ENCODE measurements around the gene TTC39B.

The TTC39B gene

DNA sequence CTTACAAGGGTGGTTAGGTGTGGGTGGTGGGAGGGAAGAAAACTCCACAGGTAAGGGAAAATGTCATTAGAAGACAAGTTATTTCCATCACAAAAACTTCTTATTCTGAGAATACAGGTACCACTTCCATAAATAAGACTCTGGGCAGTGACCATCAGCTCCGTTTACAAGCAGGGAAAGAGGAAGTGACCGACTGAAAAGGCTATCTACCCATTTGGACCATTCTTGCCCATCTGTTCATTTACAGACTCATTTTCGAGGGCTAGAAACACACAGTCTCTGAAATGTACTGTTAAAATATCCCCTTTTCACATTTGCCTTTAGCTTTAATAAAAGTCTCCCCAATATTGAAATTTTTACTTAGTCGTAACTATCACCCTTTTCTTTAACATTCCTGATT lies 79.5 kb downstream of the TTC39B start:
- Histone ChIP-seq H3K27me3 (ENCODE audit: insufficient read depth, low read depth) (no peaks in the 10 kb centered on the region), H3K79me2 (ENCODE audit: insufficient read depth, low read depth) (no peaks in the 10 kb centered on the region), H3K4me2 (no peak overlapping the region), H3K9ac (no peak overlapping the region), H3K27ac (no peak overlapping the region), H3K36me3 (ENCODE audit: insufficient read depth) (no peaks in the 10 kb centered on the region), H3K4me3 (IDR thresholded peaks at IDR 0.05; ENCODE audit: insufficient read depth, low read depth, low read length) (no peak overlapping the region), H3K4me1 (ENCODE audit: low read depth, poor library complexity, severe bottlenecking) (no peaks in the 10 kb centered on the region), H2AFZ (ENCODE audit: low read depth) (no peak overlapping the region), H4K20me1 (ENCODE audit: insufficient read depth) (no peaks in the 10 kb centered on the region)
- TF ChIP-seq, protein P1, sequence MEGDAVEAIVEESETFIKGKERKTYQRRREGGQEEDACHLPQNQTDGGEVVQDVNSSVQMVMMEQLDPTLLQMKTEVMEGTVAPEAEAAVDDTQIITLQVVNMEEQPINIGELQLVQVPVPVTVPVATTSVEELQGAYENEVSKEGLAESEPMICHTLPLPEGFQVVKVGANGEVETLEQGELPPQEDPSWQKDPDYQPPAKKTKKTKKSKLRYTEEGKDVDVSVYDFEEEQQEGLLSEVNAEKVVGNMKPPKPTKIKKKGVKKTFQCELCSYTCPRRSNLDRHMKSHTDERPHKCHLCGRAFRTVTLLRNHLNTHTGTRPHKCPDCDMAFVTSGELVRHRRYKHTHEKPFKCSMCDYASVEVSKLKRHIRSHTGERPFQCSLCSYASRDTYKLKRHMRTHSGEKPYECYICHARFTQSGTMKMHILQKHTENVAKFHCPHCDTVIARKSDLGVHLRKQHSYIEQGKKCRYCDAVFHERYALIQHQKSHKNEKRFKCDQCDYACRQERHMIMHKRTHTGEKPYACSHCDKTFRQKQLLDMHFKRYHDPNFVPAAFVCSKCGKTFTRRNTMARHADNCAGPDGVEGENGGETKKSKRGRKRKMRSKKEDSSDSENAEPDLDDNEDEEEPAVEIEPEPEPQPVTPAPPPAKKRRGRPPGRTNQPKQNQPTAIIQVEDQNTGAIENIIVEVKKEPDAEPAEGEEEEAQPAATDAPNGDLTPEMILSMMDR (conservative IDR thresholded peaks at IDR 0.05; ENCODE audit: low read depth, low read length) = no peak

DNA sequence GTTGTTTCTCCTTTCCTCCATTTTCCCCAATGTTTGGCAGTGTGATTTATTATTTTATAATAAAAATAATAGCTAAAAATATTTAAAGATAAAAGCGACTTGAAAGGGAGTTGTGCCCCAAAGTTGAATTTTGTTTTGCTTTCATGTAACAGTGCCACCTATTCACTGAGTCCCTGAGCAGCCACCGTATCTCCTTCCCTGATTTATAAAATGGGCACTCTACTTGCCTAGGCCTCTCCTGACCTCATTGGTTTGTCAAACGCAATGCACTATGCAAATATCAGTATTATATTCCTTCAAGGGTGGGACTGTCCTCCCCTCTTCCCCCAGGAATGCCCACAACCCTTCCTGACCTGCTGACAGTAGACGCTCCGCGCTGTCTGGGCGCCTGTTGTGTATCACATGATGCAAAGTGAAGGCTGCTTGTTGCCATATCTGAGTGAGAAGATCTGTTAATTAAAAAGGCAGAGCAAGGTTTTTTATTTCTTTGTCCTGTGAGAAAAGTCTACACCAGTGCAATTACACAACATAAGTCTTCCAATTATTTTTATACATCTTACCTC lies 81.4 kb downstream of the TTC39B start:
- Histone ChIP-seq H3K36me3 (ENCODE audit: insufficient read depth) (no peaks in the 10 kb centered on the region), H2AFZ (ENCODE audit: low read depth) (no peak overlapping the region)
- TF ChIP-seq, protein P1 (conservative IDR thresholded peaks at IDR 0.05; ENCODE audit: low read depth, low read length) = no peak

DNA sequence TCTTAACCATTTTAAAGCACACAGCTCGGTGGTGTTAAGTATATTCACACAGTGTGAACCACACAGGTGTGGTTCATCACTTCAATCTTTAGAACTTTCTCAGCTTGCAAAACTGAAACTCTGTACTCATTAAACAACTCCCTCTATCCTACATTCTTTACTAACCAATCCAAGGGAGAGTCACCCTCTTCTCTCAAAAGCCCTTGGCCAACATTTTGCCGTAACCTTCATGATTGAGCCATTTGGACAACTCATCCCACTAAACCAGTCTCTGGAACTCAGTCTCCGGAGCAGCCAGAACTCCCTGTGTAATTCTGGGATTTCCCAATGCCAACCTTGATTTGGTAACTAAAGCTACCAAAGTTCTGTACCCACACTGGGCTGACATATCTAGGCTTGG lies 84.7 kb downstream of the TTC39B start:
- Histone ChIP-seq H3K9ac (no peak overlapping the region), H4K20me1 (ENCODE audit: insufficient read depth) (no peaks in the 10 kb centered on the region), H3K27me3 (ENCODE audit: insufficient read depth, low read depth) (no peaks in the 10 kb centered on the region), H3K4me1 (ENCODE audit: low read depth, poor library complexity, severe bottlenecking) (no peaks in the 10 kb centered on the region), H3K4me2 (no peak overlapping the region), H3K27ac (no peak overlapping the region), H3K4me3 (IDR thresholded peaks at IDR 0.05; ENCODE audit: insufficient read depth, low read depth, low read length) (no peak overlapping the region), H3K36me3 (ENCODE audit: insufficient read depth) (no peaks in the 10 kb centered on the region), H2AFZ (ENCODE audit: low read depth) (no peak overlapping the region), H3K79me2 (ENCODE audit: insufficient read depth, low read depth) (no peaks in the 10 kb centered on the region)
- TF ChIP-seq, protein P1 (conservative IDR thresholded peaks at IDR 0.05; ENCODE audit: low read depth, low read length) = no peak

More for the DNA sequence above, 81.4 kb downstream of the TTC39B start:
- Histone ChIP-seq H3K27ac (no peak overlapping the region), H3K4me2 (no peak overlapping the region), H3K27me3 (ENCODE audit: insufficient read depth, low read depth) (no peaks in the 10 kb centered on the region), H3K9ac (no peak overlapping the region), H4K20me1 (ENCODE audit: insufficient read depth) (no peaks in the 10 kb centered on the region), H3K4me3 (IDR thresholded peaks at IDR 0.05; ENCODE audit: insufficient read depth, low read depth, low read length) (no peak overlapping the region), H3K79me2 (ENCODE audit: insufficient read depth, low read depth) (no peaks in the 10 kb centered on the region), H3K4me1 (ENCODE audit: low read depth, poor library complexity, severe bottlenecking) (no peaks in the 10 kb centered on the region)

DNA sequence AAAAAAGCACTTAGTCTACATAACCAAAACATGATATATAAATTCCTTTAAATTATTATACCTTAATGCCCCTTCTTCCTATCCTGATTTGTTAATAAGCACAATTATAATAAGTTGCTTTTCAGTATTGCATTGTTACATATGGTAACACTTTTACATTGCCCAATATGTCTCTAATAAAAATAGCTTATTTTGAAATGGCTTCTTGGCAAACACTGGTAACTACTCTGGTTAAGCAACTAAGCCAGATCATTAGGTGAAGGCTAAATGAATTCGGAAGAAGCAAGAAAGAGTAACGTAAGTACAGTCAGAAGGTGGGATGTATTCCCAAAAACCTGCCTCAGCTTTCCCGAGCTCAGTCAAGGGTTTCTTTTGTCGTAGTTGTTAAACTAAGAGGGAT lies 85.3 kb downstream of the TTC39B start:
- Histone ChIP-seq H3K4me2 (no peak overlapping the region), H4K20me1 (ENCODE audit: insufficient read depth) (no peaks in the 10 kb centered on the region), H3K4me3 (IDR thresholded peaks at IDR 0.05; ENCODE audit: insufficient read depth, low read depth, low read length) (no peak overlapping the region), H2AFZ (ENCODE audit: low read depth) (no peak overlapping the region), H3K4me1 (ENCODE audit: low read depth, poor library complexity, severe bottlenecking) (no peaks in the 10 kb centered on the region), H3K27ac (no peak overlapping the region), H3K36me3 (ENCODE audit: insufficient read depth) (no peaks in the 10 kb centered on the region), H3K9ac (no peak overlapping the region), H3K79me2 (ENCODE audit: insufficient read depth, low read depth) (no peaks in the 10 kb centered on the region), H3K27me3 (ENCODE audit: insufficient read depth, low read depth) (no peaks in the 10 kb centered on the region)
- TF ChIP-seq, protein P1 (conservative IDR thresholded peaks at IDR 0.05; ENCODE audit: low read depth, low read length) = no peak
